ENCODE data around the gene LRBA.

DNA sequence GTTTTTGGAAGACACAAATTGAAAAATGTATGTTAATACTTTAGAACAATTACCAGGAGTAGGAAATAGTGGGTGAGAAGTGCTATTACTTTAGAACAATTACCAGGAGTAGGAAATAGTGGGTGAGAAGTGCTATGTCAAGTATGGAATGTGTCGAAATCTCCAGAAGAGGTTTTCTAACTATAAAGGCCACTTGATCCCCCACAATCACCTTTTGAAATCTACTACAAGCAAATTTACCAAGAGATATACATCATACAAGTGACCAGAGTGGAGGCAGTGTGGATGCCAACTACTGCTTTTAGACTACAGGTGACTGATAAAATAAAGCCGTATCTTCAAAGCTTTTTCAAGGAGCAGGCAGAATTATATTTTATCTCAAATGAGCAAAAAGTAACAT is 390.1 kb downstream of the LRBA start:
- no peak for TF ChIP-seq CTCF (IDR thresholded peaks at IDR 0.05; ENCODE audit: low read depth, low read length, poor library complexity, severe bottlenecking)
- TF ChIP-seq EZH2phosphoT487 (IDR thresholded peaks at IDR 0.05; ENCODE audit: borderline replicate concordance, low read length): no peak
